Measurements from ENCODE around the gene R3HDM2. TPM values are rescaled to one million over a fixed set of nuclear protein-coding genes. Genes with fewer than 3 reads are reported as not detected.

Gene R3HDM2
- total RNA-seq, 1 donor from 2014 or later: 46.5 TPM

GRCh38 chr12:57216921-57217879 lies 213.6 kb downstream of the R3HDM2 start:
- H3K27me3 Mint-ChIP-seq (ENCODE audit: low read depth): no peaks in the 10 kb centered on the region
- no peak for DNase-seq (ENCODE audit: low spot score)
- H3K4me3 Mint-ChIP-seq (ENCODE audit: unreplicated experiment): peak overlapping the region; percentile 89
- peaks cover 74% of the 10 kb centered on the region for H3K4me1 Mint-ChIP-seq (ENCODE audit: low read depth)
- TF ChIP-seq CTCF (IDR thresholded peaks at IDR 0.05): no peak
- no peaks in the 10 kb centered on the region for H3K9me3 Mint-ChIP-seq (ENCODE audit: low read depth)
- peak overlapping the region; percentile 60 for H3K27ac Mint-ChIP-seq (ENCODE audit: unreplicated experiment)
- H3K36me3 Mint-ChIP-seq (ENCODE audit: low read depth): no peaks in the 10 kb centered on the region

- TF ChIP-seq CTCF (IDR thresholded peaks at IDR 0.05): peak; percentile 41
- DNase-seq (ENCODE audit: low spot score): no peak
- Mint-ChIP-seq H3K27ac (ENCODE audit: unreplicated experiment) (peak within 1 kb of the TSS; percentile 60), H3K27me3 (ENCODE audit: low read depth) (no peaks in the 10 kb centered on the region), H3K36me3 (ENCODE audit: low read depth) (no peaks in the 10 kb centered on the region), H3K9me3 (ENCODE audit: low read depth) (no peaks in the 10 kb centered on the region), H3K4me1 (ENCODE audit: low read depth) (peaks cover 83% of the 10 kb centered on the region), H3K4me3 (ENCODE audit: unreplicated experiment) (peak within 1 kb of the TSS; percentile 89)
Observed at GRCh38 chr12:57216014-57216911, 214.6 kb downstream of the R3HDM2 start, which contains the start of gene NXPH4. Gene NXPH4 (plus strand): TSS chr12:57216794. CDS start chr12:57216970, 176 bp downstream.

GRCh38 chr12:57215668-57216013 lies 215.2 kb downstream of the R3HDM2 start:
- TF ChIP-seq CTCF (IDR thresholded peaks at IDR 0.05): no peak
- peak overlapping the region; percentile 52 for H3K27ac Mint-ChIP-seq (ENCODE audit: unreplicated experiment)
- no peak for DNase-seq (ENCODE audit: low spot score)

GRCh38 chr12:57215065-57215464 lies 215.8 kb downstream of the R3HDM2 start:
- TF ChIP-seq CTCF (IDR thresholded peaks at IDR 0.05): no peak
- H3K27me3 Mint-ChIP-seq (ENCODE audit: low read depth): no peaks in the 10 kb centered on the region
- H3K4me1 Mint-ChIP-seq (ENCODE audit: low read depth): peaks cover 79% of the 10 kb centered on the region
- H3K27ac Mint-ChIP-seq (ENCODE audit: unreplicated experiment): peak overlapping the region; percentile 52
- DNase-seq (ENCODE audit: low spot score): no peak
- no peaks in the 10 kb centered on the region for H3K9me3 Mint-ChIP-seq (ENCODE audit: low read depth)
- peaks cover 3% of the 10 kb centered on the region for H3K36me3 Mint-ChIP-seq (ENCODE audit: low read depth)
- H3K4me3 Mint-ChIP-seq (ENCODE audit: unreplicated experiment): peak overlapping the region; percentile 69

More at GRCh38 chr12:57215668-57216013, 215.2 kb downstream of the R3HDM2 start:
- Mint-ChIP-seq H3K4me1 (ENCODE audit: low read depth) (peaks cover 79% of the 10 kb centered on the region), H3K9me3 (ENCODE audit: low read depth) (no peaks in the 10 kb centered on the region), H3K4me3 (ENCODE audit: unreplicated experiment) (peak overlapping the region; percentile 69), H3K36me3 (ENCODE audit: low read depth) (peaks cover under 1% of the 10 kb centered on the region), H3K27me3 (ENCODE audit: low read depth) (no peaks in the 10 kb centered on the region)

- no peaks in the 10 kb centered on the region for H3K27me3 Mint-ChIP-seq (ENCODE audit: low read depth)
- H3K9me3 Mint-ChIP-seq (ENCODE audit: low read depth): no peaks in the 10 kb centered on the region
- H3K4me3 Mint-ChIP-seq (ENCODE audit: unreplicated experiment): peak overlapping the region; percentile 32
- H3K4me1 Mint-ChIP-seq (ENCODE audit: low read depth): peaks cover 74% of the 10 kb centered on the region
- H3K36me3 Mint-ChIP-seq (ENCODE audit: low read depth): peaks cover 4% of the 10 kb centered on the region
- peak overlapping the region; percentile 92 for H3K27ac Mint-ChIP-seq (ENCODE audit: unreplicated experiment)
- no peak for DNase-seq (ENCODE audit: low spot score)
- TF ChIP-seq CTCF (IDR thresholded peaks at IDR 0.05): peak; percentile 84
Observed at GRCh38 chr12:57214398-57214781, 216.5 kb downstream of the R3HDM2 start.

Measured in chondrocyte (in vitro differentiated cells).